Non-pigmented ciliary epithelial cell (primary cell): ENCODE results near the gene ZNF12.
"Not testable (repeated sequence)": the region's sequence is repeated elsewhere in the genome, so short reads cannot be mapped to it uniquely, and the experiment has no call there.

Source experiments
- DNase-seq: peaks from one replicate; pipeline ENCODE4 v3.0.0-alpha.2; 2010; ENCODE audit warnings: low read depth

The ZNF12 gene

GRCh38 chr7:6691103-6691502 lies 15.6 kb downstream of the ZNF12 start:
- DNase-seq: no peak

- no peak for DNase-seq
Measured at GRCh38 chr7:6680146-6680545, 26.6 kb downstream of the ZNF12 start.

- no peak for DNase-seq
Measured at GRCh38 chr7:6675807-6676405, 30.8 kb downstream of the ZNF12 start.

GRCh38 chr7:6670851-6671250 lies 35.9 kb downstream of the ZNF12 start:
- not testable (repeated sequence) for DNase-seq

GRCh38 chr7:6658618-6659345 lies 48.0 kb downstream of the ZNF12 start:
- DNase-seq: no peak

GRCh38 chr7:6656413-6656812 lies 50.3 kb downstream of the ZNF12 start:
- DNase-seq: no peak

GRCh38 chr7:6655636-6656385 lies 50.9 kb downstream of the ZNF12 start:
- DNase-seq: no peak

- DNase-seq: no peak
Measured at GRCh38 chr7:6654842-6655610, 51.7 kb downstream of the ZNF12 start.

- no peak for DNase-seq
Measured at GRCh38 chr7:6654113-6654841, 52.5 kb downstream of the ZNF12 start.

- no peak for DNase-seq
Measured at GRCh38 chr7:6653071-6654003, 53.4 kb downstream of the ZNF12 start.

GRCh38 chr7:6652446-6653011 lies 54.2 kb downstream of the ZNF12 start:
- DNase-seq: no peak

- no peak for DNase-seq
Measured at GRCh38 chr7:6651851-6652445, 54.8 kb downstream of the ZNF12 start.

- no peak for DNase-seq
Measured at GRCh38 chr7:6650521-6651011, 56.2 kb downstream of the ZNF12 start.

- DNase-seq: no peak
Measured at GRCh38 chr7:6650086-6650485, 56.7 kb downstream of the ZNF12 start.

- no peak for DNase-seq
Measured at GRCh38 chr7:6649241-6649961, 57.3 kb downstream of the ZNF12 start.

- DNase-seq: no peak
Measured at GRCh38 chr7:6648815-6649104, 58.0 kb downstream of the ZNF12 start.

GRCh38 chr7:6648066-6648814 lies 58.5 kb downstream of the ZNF12 start:
- no peak for DNase-seq

- DNase-seq: no peak
Measured at GRCh38 chr7:6647541-6647940, 59.2 kb downstream of the ZNF12 start.
